Measurements from ENCODE around the gene TAX1BP1.
A peak's percentile ranks its signal among the peaks of the same experiment; 100 is the strongest.

The TAX1BP1 gene

DNA sequence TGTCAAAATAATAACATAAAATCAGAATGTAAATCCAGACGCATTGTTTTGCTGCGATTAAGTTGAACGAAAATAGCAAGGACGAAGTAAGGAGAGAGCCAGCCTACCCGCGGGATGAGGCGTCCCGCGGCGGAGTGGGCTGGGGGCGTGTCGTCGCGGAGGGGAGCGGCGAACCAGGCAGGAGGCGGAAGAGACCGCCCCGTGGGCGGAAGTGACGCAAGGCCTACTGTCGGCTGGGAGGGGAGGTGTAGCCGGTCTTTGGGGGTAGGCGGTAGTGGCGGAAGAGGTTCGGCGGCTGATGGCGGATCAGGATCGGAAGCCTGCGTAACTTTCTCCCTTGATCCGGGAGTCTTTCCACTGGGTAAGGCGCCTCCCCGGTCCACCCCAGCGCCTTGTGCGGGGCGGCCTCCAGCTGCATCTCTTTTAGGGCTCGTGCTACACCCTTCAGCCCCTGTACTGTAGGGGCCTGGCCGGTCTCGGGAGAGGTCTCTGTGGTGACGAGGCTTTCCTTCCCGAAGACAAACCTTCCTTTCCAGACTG, at the start of gene TAX1BP1:
Gene TAX1BP1, plus strand, starts transcription at position 254 of the 540 bp plus-strand sequence. CDS start 8,363 bp downstream, outside the sequence.
- peak; percentile 99 for DNase-seq

DNA sequence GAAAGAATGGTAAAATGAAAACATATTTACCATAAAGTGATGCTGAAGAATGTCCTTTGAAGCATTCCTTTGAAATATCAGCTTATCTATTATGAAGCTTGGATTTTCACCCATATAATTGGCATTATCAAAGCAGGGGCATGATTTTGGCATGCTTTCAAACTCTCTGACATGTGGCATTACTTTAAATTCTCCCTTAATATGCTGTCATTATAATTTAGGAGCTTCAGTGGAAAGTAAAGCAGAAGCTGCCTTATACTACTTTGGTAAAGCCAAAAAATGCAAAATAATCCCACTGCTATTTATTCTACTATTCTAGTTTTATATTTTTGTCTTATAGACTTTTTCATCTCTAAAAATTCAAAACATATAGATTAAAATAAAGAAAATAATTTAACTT, 49.3 kb upstream of the TAX1BP1 start:
- DNase-seq = no peak

DNA sequence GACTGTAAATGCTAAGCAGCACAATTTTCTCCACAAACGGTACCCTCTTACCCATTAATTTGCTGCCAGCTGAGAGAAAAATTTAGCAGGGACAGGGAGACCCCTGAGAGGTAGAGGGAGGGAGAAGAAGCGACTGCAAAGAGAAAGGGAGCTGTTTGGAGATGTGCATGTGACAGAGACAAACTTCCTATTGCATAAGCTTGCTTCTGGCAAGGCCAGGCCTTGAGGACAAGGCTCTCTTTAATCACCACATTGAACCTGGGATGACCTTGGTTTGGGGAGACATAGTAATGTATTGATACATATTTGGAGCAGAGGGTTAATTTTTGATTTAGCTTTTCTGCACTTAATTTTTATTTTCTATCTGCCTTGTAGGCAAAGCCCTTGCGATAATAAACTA, 46.2 kb upstream of the TAX1BP1 start:
- no peak for DNase-seq

DNA sequence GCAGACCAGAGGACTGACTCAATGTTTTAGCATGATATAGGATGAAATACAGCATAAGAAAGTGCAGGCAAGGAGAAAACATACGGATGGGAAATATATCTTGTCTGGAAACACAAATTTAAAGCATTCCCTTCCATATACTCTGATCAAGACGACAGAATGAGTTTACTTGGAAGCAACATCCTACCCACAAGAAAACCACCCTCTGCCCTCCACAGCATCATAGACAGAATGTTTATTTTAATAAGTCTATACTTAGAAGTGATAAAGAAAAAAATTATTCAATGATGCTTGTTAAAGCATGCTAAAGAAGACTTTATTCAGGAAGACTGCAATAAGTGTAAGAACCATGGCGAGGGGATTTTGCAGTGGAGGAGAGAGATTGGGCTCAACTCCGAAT, 44.9 kb upstream of the TAX1BP1 start:
- DNase-seq = no peak

DNA sequence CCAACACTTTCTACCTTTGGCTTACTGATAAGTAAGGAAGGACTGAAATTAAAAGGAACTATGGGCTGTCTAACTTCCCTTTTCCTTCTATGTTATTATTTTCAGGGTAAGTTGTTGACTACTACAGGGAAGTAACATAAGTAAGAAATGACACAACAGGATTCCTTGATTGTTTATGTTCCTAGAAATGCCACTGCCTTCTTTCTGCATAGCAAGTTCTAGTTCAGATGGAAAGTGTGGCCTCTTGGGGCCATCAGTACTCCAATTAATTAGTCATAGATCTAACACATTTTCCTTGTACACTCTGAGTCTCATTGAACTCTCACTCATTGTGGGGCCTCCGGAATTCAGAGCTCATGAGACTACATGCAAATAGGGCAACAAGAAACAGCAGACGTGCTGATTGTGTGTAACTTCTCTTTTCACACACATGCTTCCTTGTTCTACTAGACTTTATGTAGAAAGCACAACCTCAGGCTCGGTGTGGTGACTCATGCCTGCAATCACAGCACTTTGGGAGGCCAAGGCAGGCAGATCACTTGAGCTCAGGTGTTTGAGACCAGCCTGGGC, 42.0 kb upstream of the TAX1BP1 start:
- peak; percentile 55 for DNase-seq

DNA sequence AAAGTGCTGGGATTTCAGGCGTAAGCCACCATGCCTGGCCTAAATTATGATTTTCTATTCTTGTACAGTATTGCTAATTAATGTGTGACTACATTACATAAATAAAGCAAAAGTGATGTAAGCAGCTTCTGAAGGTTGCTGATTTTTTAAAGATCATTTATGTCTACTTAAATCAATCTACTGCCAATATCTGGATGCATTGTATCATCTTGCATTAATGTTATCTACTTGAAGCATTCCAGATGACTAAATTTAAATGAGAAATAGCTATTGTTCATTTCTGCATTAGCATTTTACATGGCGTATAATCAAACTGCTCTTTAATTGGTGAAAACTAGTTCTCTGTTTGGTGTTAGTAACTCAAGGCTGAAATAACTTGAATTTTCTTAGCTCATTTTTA, 40.2 kb upstream of the TAX1BP1 start:
- DNase-seq = no peak

DNA sequence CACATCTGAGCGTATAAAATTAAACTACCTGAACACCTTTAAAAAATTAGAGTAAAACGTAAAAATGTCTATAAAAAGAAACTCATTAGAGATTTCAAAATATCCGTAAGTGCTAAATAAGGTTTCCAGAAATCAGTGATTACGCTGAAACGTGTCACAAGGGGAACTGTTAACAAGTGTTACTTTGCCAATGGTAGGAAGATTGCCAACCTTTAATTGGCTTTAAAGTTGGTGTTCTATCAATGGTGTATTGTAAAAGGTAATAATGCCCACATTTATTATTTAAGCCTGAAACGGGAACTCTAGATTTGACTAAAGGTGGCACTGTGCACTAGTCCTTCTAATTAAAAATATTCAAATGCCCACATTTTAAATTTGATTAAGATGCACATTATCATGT, 39.5 kb upstream of the TAX1BP1 start:
- DNase-seq = no peak

DNA sequence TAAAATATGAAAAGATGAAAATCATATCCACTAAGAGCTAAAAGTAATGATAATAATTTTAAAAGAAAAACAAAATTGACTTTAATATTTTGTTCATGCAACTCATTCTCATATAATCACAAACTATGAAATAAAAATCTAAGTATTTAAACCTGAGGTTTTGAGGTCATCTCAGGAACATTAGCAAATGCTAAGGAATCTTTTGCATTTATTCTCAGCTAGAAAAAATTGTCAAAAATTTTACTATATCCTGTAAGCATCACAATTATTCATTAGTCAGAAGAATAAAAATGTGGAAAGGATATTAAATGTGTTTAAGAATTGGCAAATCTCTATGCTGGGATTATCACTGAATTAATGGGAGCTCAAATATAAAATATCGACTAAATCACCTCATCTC, 36.8 kb upstream of the TAX1BP1 start:
- no peak for DNase-seq

DNA sequence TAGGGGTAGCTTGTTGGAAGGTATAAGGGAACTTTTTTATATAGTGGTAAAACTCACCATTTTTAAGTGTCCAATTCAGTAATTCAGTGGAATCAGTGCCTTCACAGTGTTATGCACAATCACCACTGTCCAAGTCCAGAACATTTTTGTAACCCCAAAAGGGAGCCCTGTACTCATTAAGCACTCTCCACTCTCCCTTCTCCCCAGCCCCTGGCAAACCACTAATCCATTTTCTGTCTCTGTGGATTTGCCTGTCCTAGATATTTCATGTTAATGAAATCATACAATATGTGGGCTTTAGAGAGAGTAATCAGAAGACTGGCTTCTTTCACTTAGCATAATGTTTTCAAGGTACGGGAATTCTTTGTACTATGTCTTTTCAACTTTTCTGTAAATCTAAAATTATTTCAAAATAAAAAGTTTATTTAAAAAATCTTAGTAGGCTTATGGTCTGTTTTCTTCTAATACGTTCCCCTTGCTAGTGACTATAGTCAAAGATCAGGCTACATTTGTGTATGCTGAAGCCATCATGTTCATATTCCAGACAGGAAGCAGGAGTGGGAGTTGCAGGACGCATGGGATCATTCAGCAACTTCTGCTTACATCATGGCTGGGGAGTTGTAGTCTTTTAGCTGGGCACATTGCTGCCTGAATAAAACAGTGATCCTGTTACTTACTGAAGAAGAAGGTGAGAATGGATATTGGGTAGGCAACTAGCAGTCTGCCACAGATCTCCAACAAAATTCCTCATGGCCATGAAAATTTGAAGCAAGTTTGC, 35.4 kb upstream of the TAX1BP1 start:
- no peak for DNase-seq

DNA sequence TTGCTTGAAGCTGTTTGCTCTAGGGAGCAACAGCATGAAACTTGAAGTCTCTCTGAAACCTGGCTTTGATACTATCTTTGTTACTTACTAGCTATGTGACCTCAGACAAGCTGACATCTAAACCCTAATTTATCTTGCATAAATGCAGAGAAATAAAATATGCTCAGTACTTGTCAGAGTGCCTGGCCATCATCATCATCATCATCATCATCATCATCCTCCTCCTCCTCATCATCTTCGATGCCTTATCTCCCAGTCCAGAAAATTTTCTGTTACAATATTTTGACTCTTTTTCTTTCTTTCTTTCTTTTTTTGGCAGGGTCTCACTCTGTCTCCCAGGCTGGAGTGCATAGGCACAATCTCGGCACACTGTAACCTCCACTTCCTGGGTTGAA, 34.8 kb upstream of the TAX1BP1 start:
- no peak for DNase-seq

DNA sequence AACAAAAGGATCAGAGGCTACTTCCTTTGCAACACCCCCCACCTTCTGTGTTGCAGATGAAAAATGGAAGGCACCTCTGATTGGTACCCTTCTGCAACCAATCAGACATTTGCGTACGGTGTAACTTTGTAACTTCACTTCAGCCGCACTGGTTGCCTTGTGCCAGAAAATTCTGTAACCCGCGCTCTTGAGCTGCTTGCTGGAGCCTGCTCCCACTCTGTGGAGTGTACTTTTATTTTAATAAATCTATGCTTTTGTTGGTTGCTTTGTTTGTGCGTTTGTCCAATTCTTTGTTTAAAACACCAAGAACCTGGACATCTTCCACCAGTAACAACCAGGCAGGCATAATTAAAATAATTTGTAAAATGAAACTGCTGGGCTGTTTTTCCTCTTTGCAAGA, 31.5 kb upstream of the TAX1BP1 start:
- no peak for DNase-seq

DNA sequence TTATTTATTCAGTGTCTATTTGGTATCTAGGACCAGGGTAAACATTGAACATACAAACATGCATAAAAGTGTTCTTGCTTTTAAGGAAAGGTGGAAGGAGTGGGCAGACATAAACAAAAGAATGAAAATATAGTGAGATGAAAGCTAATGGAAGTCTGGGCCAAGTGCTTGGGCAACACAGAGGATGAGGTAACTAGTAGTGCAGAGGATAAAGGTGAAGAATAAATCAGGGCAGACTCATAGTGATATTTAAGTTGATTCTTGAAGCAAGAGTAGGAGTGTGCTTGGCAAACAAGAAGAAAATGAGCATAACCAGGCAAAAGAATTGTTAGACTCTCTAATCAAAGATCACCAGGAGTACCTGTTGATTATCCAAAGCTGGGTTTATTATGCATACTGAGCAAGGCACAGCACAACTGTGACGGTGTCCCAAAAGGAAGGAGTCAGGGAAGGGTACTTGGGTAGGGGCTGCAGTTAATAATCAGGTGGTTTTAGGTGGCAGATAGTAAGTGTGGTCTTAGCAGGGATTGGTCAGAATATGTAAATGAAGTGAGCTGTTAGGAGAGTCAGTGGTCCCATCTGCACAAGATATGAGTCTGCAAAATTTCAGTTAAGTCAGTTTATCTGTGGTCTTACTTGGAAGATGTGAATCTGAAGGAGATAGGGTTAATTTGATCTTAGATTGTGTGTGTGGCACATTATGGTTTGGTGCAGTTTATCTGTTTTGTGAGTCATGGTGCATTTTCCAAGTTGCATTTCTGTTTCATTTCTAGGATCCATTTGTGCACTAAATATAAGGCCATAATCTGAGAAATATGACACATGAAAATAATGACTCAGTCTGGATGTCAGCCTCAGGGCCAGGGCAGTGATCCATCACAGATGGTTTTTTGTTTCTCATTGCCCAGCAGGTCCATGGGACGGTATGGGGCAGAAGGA, 30.6 kb upstream of the TAX1BP1 start:
- no peak for DNase-seq

DNA sequence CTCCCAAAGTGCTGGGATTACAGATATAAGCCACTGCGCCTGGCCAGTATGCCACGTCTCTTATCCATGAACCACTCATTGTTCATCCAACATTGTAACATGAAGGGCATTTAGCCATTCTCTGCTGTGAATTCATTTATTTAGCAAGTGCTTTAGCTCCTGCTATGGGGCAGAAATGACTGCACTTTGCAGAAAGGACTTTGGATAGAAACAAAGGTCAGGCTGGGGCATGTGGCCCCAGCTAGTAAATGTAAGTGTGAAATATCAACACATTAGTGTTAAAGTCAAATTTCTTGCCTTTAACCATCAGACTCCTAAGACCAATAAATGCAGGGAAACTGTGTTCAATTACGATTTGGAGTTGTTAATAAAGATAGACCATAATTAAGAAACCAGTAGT, 27.7 kb upstream of the TAX1BP1 start:
- DNase-seq = no peak

DNA sequence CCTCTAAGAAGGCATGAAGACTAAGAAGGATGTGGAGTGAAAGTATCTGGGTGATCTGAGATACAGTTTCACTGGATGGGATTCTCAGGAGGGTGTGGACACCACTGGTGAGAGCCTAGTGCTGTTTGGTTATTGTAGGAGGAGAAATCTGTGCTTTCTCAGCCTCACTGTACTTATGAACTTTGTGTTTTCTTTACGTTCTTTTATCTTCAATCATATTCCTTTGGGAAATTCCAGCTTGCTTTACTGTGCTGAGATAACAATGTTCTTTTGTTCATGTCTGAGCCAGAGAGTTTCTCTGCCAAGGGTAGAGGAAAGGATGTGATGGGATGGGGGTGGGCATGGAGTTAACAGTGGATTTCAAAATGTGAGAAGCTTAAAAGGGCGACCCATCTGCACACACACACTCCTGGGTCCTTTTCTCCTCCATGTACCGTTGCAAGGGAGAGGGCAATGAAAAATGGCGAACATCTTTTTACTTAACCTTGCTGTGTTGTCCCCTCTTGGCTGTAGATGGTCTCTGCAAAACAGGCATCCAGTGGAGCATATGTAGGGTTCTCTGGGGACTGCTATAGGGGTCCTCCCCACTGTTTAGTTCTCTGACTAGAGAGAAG, 25.0 kb upstream of the TAX1BP1 start:
- DNase-seq = no peak

DNA sequence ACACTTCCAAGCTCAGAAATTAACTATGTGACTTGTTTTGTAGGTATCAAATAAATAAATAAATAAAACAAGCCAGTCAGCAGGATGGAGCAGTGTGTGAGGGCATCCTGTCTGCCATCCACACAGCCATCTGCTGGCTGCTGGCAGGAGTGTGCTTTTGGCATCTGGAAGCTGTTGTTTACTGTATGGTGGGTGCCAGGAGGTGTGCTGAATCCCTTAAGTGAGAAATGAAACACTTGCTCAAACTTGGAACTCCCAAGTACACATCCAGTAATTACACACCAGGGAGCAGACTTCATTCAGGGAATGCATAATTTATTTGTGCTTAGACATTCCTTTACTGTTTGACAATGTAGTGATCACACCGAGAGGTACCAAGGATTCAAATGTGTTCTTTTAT, 16.9 kb upstream of the TAX1BP1 start:
- DNase-seq = peak; percentile 56

DNA sequence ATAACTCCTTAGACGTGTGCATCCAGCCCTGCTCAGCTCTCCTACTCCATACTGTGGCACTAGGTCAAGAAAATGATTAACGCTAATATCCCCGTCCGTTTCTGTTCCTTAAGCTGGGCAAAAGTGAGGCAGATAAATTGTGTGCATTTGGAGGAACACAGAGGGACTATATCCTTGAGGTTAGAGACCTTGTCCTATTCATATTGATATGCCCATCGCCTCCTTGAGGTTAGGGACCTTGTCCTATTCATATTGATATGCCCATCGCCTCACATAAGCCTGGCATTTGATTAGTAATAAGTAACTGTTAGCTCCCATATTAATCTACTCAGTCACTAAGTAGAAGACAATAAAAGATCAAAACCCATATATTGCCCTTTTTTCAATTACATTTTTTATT, 12.9 kb upstream of the TAX1BP1 start:
- no peak for DNase-seq

DNA sequence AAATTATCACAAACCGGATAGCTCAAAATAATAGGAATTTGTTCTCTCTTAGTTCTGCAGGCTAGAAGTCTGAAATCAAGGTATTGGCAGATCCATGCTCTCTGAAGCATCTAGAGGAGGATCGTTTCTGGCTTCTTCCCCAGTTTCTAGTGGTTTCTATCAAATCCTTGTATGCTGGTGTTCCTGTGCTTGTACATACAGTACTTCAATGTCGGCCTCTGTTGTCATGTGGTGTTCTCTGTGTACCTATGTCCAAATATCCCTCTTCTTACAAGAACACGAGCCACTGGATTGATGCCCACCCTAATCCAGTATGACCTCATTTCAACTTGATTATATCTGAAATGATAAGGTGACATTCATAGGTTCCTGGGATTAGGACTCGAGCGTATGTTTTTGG, 9.8 kb upstream of the TAX1BP1 start:
- no peak for DNase-seq

DNA sequence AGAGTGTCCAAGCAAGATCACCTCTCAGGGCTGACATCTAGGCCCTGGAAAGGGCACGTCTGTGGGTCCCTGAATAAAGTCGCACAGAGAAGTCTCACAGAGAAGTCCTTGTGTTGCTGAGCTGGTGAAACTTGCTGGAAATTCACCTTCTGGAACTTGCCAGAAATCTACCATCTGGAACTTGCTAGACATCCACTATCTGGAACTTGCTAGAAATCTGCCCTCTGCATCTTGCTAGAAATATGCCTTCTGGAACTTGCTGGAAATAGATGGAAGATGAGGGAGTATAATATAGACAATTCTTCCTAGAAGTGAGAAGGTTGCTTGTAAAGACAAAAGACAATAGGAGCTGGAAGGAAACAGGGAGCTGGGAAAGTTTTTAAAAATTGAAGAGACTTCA, 5.4 kb upstream of the TAX1BP1 start:
- DNase-seq = no peak

DNA sequence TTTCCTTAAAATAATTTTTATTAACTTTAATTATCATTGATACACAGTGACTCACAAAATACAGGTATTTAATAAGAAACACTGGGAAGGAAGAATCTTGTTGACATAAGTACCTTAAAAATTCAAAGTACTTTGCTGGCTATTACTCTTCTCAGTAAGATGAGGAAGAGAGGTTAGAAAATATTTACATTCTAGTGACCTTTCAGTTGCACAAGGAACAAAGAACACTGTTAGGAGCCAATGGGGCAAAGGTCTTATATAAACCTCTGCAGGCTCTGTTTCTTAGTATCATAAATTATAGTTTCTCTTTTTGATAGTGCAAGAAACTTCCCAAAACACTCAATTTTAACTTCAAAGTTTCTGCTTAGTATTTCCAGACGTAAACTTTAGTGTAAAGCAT, 4.8 kb upstream of the TAX1BP1 start:
- no peak for DNase-seq

DNA sequence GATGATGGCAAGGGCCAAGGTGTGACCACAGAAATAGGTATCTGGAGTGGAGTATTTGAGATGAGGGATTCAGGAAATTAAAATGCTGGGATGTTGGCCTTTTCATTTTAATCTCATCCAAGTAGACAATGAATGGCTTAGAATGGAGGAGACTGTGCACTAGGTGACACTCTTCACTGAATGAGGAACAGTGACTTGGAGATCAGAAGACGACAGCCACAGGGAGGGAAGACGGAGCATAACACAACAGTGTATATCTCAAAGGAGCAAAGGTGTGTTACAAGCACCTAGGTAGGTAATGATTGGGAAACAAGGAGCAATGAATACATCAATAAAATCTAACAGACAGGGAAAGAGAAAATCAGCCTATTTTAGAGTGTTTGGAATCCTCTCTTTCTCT, 4.1 kb upstream of the TAX1BP1 start:
- no peak for DNase-seq

DNA sequence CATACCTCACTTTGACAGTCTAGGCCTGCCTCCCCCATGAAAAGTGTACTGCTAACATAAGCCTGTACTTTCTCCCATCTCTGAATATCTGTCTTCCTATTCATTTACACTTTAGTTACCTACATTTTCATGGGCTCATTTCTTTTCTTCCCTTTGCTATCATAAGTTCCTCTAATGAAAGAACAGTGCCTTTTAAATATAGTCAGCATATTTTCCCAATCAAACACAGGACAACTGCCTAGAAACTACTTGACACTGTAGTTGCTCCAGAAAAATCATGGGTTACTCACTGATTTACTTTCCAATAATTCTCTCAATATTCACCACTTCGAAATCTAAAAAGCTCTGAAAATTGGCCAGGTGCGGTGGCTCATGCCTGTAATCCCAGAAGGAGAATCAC, 2.8 kb upstream of the TAX1BP1 start:
- DNase-seq = no peak

DNA sequence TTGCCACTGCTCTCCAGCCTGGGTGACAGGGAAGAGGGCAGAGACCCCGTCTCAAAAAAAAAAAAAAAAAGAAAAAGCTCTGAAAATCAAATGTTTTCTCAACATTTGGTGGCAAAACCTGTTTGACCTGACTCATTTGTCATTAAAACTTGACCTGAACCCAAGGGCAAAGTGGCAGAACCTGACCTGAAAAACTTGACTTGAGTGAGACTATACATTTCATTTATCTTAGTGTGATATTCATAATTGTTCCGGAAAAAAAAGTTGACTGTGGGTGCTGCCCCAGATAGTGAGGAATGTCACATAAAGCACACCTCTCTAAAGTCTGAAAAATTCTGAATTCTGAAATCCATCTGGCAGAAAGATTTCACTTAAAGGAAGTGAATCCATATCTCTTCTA, 2.3 kb upstream of the TAX1BP1 start:
- DNase-seq = peak; percentile 65

DNA sequence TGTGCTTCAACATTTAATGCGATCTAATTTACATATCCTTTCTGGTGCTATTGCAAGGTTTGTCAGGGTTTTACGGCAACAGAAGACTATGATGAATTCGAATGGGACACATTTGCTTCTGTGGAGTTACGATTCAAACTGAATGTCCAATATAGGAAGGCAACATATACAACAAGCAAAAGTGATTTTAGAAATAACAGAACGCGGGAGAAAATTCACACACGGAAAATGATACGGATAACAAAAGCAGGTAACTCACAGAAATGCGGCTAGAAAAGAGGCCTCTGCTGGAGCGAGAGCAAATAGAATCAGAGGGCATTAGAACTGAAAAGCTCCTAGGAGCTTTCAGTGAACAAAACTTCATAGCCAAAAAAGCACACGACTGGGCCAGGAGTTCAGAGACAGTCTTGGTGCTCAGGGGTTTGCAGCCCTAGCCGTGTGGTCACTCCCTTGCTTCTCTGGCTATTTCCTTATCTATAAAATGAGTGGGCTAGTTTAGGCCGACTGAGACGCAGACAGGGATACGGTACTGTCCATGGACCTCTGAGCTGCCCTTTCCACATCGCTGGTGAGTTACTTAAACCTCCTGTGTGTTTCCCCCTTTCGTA, 557 bp upstream of the TAX1BP1 start:
- peak; percentile 92 for DNase-seq
